Activated CD4-positive, alpha-beta T cell treated with anti-CD3 and anti-CD28 coated beads for 48 hours (primary cell): ENCODE measurements around the gene PTPRE.

Experiments
- DNase-seq: peaks from one replicate; pipeline ENCODE4 v3.0.0-alpha.2; 2020

The PTPRE gene, protein sequence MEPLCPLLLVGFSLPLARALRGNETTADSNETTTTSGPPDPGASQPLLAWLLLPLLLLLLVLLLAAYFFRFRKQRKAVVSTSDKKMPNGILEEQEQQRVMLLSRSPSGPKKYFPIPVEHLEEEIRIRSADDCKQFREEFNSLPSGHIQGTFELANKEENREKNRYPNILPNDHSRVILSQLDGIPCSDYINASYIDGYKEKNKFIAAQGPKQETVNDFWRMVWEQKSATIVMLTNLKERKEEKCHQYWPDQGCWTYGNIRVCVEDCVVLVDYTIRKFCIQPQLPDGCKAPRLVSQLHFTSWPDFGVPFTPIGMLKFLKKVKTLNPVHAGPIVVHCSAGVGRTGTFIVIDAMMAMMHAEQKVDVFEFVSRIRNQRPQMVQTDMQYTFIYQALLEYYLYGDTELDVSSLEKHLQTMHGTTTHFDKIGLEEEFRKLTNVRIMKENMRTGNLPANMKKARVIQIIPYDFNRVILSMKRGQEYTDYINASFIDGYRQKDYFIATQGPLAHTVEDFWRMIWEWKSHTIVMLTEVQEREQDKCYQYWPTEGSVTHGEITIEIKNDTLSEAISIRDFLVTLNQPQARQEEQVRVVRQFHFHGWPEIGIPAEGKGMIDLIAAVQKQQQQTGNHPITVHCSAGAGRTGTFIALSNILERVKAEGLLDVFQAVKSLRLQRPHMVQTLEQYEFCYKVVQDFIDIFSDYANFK

DNA sequence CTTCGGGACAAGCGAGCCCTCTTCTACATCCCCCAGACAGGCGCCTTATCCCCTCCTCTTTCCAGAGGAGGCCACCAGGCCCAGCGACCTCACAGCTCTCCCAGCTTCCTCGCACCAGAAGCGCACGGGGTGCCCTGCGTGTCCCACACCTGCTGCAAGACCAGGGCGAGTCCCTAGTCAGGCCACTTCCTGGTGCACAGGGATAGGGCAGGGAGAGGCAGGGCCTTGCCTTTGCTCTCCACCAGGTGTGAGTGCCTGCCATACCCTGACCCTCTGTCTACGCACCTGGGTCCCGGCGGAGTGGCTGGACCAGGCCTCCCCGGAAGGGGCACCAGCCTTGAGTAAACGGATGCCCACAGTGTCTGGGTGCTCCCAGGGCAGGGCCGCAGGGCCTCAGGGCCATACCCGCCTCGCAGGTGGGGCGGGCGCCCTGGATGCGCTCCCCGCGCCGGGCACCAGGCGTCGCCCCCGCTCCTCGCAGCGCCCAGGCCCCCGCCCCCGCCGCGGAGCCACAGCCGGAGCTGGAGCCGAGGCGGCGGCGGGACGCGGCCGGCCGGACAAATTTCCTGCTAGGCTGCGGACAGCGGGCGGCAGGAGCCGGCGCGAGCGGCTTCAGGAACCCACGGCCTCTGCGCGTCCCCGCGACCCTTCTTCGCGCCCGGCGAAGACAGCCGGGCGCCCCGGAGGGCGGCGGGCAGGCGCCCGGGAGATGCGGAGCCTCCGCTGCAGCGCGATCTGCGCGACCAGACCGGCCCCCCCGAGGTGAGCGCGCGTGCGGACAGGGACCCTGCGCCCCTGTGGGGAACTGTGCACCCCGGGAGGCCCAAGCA is at the start of gene PTPRE:
Gene PTPRE, plus strand, starts transcription at position 556 of the 830 bp plus-strand sequence. CDS start 133,779 bp downstream, outside the sequence.
- DNase-seq = peak; percentile 81

GRCh38 chr10:127860592-127860991 is 46.3 kb upstream of the PTPRE start:
- no peak for DNase-seq

GRCh38 chr10:127863231-127863825 is 43.6 kb upstream of the PTPRE start:
- DNase-seq = no peak

GRCh38 chr10:127866276-127867013 is 40.5 kb upstream of the PTPRE start:
- DNase-seq = no peak

DNA sequence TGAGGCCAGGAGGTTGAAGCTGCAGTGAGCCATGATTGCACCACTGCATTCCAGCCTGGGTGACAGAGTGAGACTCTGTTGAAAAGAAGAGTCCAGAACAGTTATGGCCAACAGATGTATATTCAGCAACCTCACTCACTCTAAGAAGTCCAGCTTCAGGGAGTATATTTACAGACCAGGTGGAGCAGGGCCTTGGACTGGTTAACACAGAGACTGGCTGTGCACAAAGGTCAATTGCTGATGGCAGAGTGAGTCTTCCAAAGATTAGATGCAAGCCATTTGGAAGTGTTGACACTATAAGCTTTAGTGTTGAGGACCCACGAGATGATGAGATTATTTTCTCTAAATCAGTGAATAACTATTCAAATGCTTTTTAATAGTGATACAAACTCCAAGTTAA is 39.1 kb upstream of the PTPRE start:
- DNase-seq = no peak

DNA sequence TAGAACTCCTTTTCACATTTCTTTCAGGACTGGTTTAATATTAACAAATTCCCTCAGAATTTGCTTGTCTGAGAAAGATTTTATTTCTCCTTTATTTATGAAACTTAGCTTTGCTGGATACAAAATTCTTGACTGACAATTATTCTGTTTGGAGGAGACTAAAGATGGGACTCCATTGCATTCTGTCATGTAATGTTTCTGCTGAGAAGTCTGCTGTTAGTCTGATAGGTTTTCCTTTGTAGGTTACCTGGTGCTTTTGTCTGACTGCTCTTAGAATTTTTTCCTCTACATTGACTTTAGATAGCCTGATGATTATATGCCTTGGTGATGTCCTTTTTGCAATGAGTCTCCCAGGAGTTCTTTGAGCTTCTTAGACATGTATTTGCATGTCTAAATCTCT is 37.6 kb upstream of the PTPRE start:
- no peak for DNase-seq

DNA sequence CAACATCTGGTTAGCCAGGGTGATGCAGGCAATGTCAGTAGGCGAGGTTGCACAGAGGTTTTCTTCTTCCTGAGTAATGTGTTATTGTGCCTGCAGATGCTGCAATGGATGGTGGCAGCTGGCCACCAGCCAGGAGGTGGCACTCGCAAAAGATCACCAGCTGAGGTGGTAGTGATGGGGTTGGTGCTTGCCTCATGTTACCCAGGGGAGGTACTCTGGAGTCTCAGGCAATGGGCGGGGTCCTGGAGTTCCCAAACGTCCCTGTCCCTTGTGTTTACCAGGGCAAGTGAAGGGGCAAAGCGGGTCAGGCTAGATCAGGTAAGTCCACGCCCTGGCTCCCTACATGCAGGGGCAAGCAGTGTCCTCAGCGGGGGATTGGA is 35.3 kb upstream of the PTPRE start:
- no peak for DNase-seq

DNA sequence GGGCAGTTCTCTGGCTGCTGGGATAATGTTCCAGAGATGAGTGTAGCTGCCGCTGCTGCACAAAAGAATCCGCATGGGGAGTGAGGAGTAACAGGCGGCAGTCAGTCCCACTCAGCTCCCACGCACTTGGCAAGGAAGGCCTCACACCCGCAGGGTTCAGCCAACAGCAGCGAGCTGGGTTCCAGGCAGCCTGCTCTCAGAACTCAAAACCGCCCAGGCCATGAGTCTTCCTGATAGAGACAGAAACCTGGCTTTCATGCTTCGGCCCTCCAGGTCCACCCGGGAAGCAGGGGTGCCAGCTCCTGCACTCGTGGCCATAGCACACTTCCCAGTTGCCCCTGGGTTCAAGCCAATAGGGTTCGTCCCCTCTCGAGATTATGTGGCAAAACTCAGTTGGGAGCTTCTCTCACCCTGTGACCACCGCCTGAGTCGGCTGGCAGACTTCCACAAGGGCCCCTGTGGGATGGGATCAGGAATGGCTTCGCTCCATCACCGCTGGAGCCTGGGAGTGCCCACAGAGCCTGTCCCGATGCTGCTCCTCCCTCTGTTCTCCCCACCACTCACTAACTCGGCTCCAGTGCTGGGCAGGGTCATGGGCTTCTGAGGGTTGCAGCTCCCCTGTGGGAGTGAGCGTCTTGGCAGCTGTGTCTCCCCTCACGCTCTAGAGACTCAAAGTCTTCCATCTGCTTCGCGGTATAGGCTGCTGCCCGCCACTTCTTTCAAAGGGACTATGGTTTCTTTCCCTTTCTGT is 34.7 kb upstream of the PTPRE start:
- DNase-seq = no peak

DNA sequence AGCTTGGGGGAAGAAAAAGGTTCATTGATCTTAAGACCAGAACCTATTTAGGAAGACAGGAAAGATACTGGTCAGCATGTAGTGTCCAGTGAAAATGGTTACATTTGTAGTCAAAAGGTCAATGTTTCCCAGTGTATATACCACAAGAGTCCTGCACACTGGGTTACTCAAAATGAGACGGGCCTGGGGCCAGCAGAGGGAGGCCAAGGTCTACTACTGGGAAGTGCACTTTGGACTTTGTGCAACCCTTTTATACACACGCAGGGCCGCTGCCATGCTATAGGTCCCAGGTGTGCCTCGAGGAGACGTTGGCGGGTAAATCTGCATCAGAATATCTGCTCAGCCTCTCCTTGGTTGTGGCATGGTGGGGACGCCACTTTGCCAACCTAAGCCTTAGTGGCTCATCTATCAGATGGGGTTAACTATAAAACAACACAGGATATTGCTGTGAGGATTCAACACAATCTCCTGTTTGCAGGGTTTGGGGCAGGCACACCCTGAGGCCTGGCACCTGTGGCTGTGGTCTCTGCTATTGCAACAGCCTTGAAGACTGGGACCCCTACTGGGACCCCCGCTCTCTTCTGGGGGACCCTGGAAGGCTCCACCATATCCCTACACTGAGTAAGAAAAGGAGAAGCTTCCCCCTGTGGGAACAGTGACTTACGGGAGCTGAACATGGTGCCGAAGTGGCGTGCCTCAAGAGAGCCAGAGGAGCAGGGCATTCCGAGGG is 33.9 kb upstream of the PTPRE start:
- DNase-seq = no peak

GRCh38 chr10:127873901-127874470 is 32.9 kb upstream of the PTPRE start:
- DNase-seq = no peak

DNA sequence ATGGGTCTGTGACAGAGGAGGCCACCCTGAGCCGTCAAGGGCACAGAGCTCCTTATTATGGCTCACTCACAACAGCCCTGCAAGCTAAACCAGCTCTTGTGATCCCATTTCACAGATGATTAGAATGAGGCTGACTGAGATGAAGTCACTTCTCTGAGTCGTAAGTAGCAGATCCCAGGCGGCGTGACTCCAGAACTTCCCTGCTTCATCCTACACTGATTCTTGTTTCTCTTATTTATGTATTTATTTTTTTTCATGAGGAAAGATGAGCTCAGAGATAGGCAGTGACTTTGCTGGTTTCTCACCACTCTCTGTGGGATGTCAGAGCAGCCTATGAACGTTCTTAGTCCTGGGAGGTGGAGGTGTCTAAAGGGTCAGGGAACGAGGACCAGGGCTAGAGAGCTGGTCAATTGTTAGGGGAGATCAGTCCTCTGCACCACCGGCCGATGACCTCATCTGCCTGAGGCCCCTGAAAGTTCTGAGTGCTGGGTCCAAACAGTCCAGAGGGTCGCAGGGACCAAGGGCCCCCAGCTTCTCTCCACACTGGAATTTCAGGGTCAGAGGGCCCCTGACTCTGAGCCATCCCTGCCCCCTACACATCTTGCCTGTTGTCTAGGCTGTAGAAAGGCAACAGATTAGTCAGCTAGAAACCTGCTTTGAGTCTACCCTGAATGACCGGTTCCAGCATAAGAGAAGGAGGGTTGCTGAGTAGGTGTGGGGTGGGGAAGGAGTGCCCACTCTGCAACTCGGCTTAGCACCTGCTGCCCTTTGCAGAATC is 32.0 kb upstream of the PTPRE start:
- DNase-seq = no peak

GRCh38 chr10:127875449-127875765 is 31.5 kb upstream of the PTPRE start:
- DNase-seq = no peak

- DNase-seq = no peak
Measured at GRCh38 chr10:127875916-127876315, 31.0 kb upstream of the PTPRE start.

- no peak for DNase-seq
Measured at GRCh38 chr10:127877116-127877515, 29.8 kb upstream of the PTPRE start.

GRCh38 chr10:127877699-127878098 is 29.2 kb upstream of the PTPRE start:
- DNase-seq = no peak

- no peak for DNase-seq
Measured at GRCh38 chr10:127878475-127879055, 28.3 kb upstream of the PTPRE start.

DNA sequence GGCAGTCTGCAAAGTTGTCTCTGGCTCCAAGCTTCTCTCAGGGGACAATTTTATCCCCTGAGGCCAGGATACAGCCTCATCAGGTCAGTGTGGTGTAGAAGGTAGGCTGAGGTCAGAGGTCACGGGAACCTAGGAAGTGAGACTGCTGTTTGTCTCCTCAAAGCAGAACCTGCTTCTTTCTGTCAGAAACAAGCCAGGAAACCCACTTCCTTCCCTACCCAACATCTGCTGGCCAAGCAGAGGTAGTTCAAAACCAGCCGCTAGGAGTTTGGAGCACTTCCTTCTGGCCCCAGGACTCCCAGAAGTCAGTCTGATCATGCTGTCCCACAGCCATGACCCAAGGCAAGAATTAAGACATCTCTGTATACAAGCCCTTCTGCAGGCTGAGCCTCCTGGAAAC is 26.3 kb upstream of the PTPRE start:
- DNase-seq = no peak

DNA sequence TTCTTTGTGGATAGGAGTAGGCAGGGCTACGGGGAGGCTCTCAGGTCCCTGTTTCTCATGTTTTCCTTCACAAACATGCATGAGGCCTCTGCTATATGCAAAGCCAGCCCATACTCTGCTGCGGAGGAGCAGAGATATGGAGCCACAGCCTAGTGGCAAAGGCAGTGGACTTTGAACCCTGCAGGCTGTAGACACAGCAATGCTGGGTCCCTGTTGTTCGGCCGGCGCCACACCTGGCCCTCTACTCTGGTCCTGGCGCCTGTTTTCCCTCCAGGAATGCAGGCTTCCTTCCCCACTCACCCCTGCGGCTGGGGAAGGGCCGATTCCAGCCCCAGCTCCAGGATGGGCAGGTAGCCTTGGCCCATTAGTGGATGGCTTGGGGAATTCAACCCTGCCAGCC is 25.6 kb upstream of the PTPRE start:
- DNase-seq = no peak

DNA sequence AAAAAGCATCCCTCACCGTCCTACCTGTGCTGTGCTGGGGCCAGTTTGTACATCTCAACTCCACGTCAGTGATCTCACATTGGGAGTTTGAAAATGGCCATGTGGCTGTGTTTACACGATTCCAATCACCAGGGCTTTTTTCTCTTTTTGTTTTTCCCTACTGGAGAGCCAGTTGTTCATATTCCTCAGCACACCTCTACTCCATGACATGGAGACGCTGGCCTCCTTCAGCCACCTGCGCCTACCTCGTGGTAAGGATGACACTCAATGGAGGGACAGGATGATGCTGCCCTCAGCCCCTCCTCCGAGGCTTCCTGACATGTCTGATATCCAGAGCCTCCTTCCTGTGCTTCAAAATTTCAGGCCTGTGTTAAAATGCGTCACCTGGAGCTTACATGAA is 24.5 kb upstream of the PTPRE start:
- no peak for DNase-seq
